ENCODE measurements around the gene FSD1. TPM values are rescaled to one million over a fixed set of nuclear protein-coding genes. Genes with fewer than 3 reads are reported as not detected.
A peak's percentile ranks its signal among the peaks of the same experiment; 100 is the strongest.

Gene FSD1
- total and polyA plus RNA-seq, 9 of the 15 experiments (the other 6 are each of a cell fraction or from before 2014, with no cell fraction given): 0.11 to 1.9 (median 0.94) TPM; not detected in 1

DNA sequence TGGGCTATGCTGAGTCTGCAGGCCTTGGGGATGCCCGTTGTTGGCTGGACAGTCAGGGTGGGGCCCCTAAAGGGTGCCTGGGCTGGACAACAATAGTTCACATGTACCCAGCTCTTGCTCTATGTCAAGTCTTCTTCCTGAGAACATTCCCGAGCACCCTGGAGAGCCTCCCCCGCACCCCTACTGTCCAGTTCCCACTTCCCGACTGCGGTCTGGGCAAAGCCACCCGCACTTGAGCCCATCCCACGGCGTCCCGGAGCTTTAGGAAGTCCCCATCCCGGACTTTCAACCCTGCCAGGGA lies 37.9 kb downstream of the FSD1 start (continued):
- TF ChIP-seq, protein P1, sequence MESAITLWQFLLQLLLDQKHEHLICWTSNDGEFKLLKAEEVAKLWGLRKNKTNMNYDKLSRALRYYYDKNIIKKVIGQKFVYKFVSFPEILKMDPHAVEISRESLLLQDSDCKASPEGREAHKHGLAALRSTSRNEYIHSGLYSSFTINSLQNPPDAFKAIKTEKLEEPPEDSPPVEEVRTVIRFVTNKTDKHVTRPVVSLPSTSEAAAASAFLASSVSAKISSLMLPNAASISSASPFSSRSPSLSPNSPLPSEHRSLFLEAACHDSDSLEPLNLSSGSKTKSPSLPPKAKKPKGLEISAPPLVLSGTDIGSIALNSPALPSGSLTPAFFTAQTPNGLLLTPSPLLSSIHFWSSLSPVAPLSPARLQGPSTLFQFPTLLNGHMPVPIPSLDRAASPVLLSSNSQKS (CRISPR knock-in tag; IDR thresholded peaks at IDR 0.05): no peak
- TF ChIP-seq DDX20 (tag; IDR thresholded peaks at IDR 0.05; ENCODE audit: low read depth): no peak
- TF ChIP-seq HDAC6 (IDR thresholded peaks at IDR 0.05; ENCODE audit: low read depth, low read length): 0 out of 2 replicates have a peak, but pooled peaks have one; percentile 55
- no peak for TF ChIP-seq CBX2 (IDR thresholded peaks at IDR 0.05; ENCODE audit: insufficient read depth, low read length, poor library complexity, severe bottlenecking)
- TF ChIP-seq PHTF2 (CRISPR knock-in tag; IDR thresholded peaks at IDR 0.05): no peak
- TF ChIP-seq ZFX (CRISPR knock-in tag; IDR thresholded peaks at IDR 0.05): no peak; the same call in 1 of the 2 replicates
- no peak for TF ChIP-seq ARNT (IDR thresholded peaks at IDR 0.05)
- no peak for TF ChIP-seq CBX3 (IDR thresholded peaks at IDR 0.05; ENCODE audit: borderline replicate concordance in 1 of 2, low read length in 2 of 2)
- no peak; the same call in 1 of the 2 replicates for TF ChIP-seq BCOR (IDR thresholded peaks at IDR 0.05)
- no peak; a peak in 1 of 4 replicates for TF ChIP-seq HDAC1 (IDR thresholded peaks at IDR 0.05)
- TF ChIP-seq ZC3H11A (IDR thresholded peaks at IDR 0.05; ENCODE audit: low read depth, low read length): no peak
- TF ChIP-seq, protein P2, sequence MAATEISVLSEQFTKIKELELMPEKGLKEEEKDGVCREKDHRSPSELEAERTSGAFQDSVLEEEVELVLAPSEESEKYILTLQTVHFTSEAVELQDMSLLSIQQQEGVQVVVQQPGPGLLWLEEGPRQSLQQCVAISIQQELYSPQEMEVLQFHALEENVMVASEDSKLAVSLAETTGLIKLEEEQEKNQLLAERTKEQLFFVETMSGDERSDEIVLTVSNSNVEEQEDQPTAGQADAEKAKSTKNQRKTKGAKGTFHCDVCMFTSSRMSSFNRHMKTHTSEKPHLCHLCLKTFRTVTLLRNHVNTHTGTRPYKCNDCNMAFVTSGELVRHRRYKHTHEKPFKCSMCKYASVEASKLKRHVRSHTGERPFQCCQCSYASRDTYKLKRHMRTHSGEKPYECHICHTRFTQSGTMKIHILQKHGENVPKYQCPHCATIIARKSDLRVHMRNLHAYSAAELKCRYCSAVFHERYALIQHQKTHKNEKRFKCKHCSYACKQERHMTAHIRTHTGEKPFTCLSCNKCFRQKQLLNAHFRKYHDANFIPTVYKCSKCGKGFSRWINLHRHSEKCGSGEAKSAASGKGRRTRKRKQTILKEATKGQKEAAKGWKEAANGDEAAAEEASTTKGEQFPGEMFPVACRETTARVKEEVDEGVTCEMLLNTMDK (IDR thresholded peaks at IDR 0.05; ENCODE audit: borderline replicate concordance, insufficient read depth, low read depth, low read length, poor library complexity, severe bottlenecking): no peak
- no peak for TF ChIP-seq TBP (optimal IDR thresholded peaks at IDR 0.05; ENCODE audit: low read depth, low read length)
- no peak for TF ChIP-seq SREBF2 (CRISPR knock-in tag; IDR thresholded peaks at IDR 0.05)
- TF ChIP-seq TAF7 (tag; IDR thresholded peaks at IDR 0.05): no peak
